ENCODE data around the gene OR9Q1. TPM values are rescaled to one million over a fixed set of nuclear protein-coding genes. Genes with fewer than 3 reads are reported as not detected.

OR9Q1 gene
- polyA plus RNA-seq, 2 of the 4 experiments (the other 2 are of a cell fraction), result not detected

GRCh38 chr11:58127350-58127749 is 103.7 kb downstream of the OR9Q1 start:
- ChIA-PET CTCF (no interaction called here), POLR2A (no interaction called here)
- FAIRE-seq (no peak), DNase-seq (ENCODE audit: low read depth in 1 of 2, low spot score in 1 of 2) (no peak), ATAC-seq (no peak)
- TF ChIP-seq HOXB13 (CRISPR knock-in tag; IDR thresholded peaks at IDR 0.05; ENCODE audit: low read depth), result no peak
- no peak for TF ChIP-seq REST (IDR thresholded peaks at IDR 0.05)
- TF ChIP-seq RARB (CRISPR knock-in tag; IDR thresholded peaks at IDR 0.05), result no peak
- Histone ChIP-seq H3K4me3 (no peak overlapping the region), H3K4me1 (no peaks in the 10 kb centered on the region), H3K9me3 (no peaks in the 10 kb centered on the region), H3K27ac (no peak overlapping the region), H3K4me2 (no peak overlapping the region)

DNA sequence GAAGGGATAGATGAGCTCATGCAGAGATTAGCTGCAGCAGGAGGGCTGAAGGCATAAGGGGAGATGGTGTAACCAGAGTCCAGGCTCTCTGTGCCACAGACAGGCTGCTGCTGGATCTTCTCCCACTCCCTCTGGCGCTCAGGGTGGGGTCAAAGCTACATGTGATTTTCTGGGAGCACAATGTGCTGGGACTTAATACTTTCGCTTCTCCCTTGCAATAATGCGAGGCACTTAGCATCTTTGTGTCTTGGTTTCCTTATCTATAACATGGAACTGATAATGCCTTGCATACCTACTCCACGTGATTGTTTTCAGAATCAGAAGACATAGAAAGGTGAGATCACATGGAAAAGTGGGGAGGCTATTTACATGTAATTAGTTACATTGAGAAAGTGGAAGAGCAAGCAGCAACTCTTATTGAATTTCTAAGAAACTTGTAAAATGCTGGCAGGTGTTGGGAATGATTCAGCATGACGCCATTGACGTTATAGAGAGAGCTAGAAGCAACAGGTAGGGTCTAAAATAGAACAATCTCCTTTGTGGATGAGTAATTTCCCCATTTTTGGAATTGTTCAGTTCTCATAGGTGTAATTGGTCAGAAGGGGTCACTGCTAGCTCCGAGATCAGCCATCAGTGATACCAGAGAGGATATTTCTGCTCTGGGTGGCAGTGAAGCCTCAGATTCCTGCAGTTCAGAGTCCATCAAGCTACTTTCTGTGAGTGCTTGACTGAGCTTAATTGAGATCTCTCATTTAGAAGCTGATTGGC is 109.8 kb downstream of the OR9Q1 start:
- Histone ChIP-seq H3K4me3 (no peak overlapping the region), H3K9me3 (no peaks in the 10 kb centered on the region), H3K4me2 (no peak overlapping the region), H3K27ac (no peak overlapping the region), H3K4me1 (no peaks in the 10 kb centered on the region)
- FAIRE-seq (no peak), ATAC-seq (no peak), DNase-seq (ENCODE audit: low read depth in 1 of 2, low spot score in 1 of 2) (no peak)
- CTCF ChIA-PET, result no interaction called here
- POLR2A ChIA-PET, result no interaction called here
- TF ChIP-seq GATA3 (IDR thresholded peaks at IDR 0.05; ENCODE audit: borderline replicate concordance), result no peak
- TF ChIP-seq RNF2 (IDR thresholded peaks at IDR 0.05; ENCODE audit: borderline replicate concordance, low read depth), result no peak
- no peak for TF ChIP-seq FOXS1 (CRISPR knock-in tag; IDR thresholded peaks at IDR 0.05)
- no peak for TF ChIP-seq FOSL2 (IDR thresholded peaks at IDR 0.05)
- TF ChIP-seq FOSL2 (CRISPR knock-in tag; IDR thresholded peaks at IDR 0.05), result no peak
- TF ChIP-seq NFE2L2 (conservative IDR thresholded peaks at IDR 0.05; ENCODE audit: low read length), result no peak
- TF ChIP-seq, protein P1, sequence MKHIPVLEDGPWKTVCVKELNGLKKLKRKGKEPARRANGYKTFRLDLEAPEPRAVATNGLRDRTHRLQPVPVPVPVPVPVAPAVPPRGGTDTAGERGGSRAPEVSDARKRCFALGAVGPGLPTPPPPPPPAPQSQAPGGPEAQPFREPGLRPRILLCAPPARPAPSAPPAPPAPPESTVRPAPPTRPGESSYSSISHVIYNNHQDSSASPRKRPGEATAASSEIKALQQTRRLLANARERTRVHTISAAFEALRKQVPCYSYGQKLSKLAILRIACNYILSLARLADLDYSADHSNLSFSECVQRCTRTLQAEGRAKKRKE (CRISPR knock-in tag; IDR thresholded peaks at IDR 0.05; ENCODE audit: low read depth), result no peak
- no peak for TF ChIP-seq MAX (IDR thresholded peaks at IDR 0.05)
- no peak for TF ChIP-seq RARB (CRISPR knock-in tag; IDR thresholded peaks at IDR 0.05)
- TF ChIP-seq ZFP36 (IDR thresholded peaks at IDR 0.05; ENCODE audit: borderline replicate concordance, partially characterized antibody), result no peak
- no peak for TF ChIP-seq POLR2A (IDR thresholded peaks at IDR 0.05; ENCODE audit: low read length)
- TF ChIP-seq KDM1A (IDR thresholded peaks at IDR 0.05; ENCODE audit: low read depth), result no peak
- TF ChIP-seq NR3C1 (IDR thresholded peaks at IDR 0.05), result no peak
- TF ChIP-seq CTCF (IDR thresholded peaks at IDR 0.05), result no peak
- no peak for TF ChIP-seq RAD21 (conservative IDR thresholded peaks at IDR 0.05 in 1 of 2, IDR thresholded peaks at IDR 0.05 in 1 of 2)
- no peak for TF ChIP-seq EHF (CRISPR knock-in tag; IDR thresholded peaks at IDR 0.05)
- no peak for TF ChIP-seq ZSCAN20 (CRISPR knock-in tag; IDR thresholded peaks at IDR 0.05)
- no peak for TF ChIP-seq CBX2 (IDR thresholded peaks at IDR 0.05; ENCODE audit: borderline replicate concordance, low read depth)
- TF ChIP-seq CHD2 (IDR thresholded peaks at IDR 0.05; ENCODE audit: low read length, partially characterized antibody), result no peak
- TF ChIP-seq ZC3H11A (IDR thresholded peaks at IDR 0.05), result no peak
- no peak for TF ChIP-seq HMGXB4 (CRISPR knock-in tag; IDR thresholded peaks at IDR 0.05; ENCODE audit: borderline replicate concordance)
- WGBS (ENCODE audit: missing lambda C conversion rate), result 7% methylated on average over 7 of the region's 7 CpGs
